Vagina (tissue), 2 donors: ENCODE results near the gene EIF5B.

ENCODE experiments used
- POLR2A ChIP-seq, 2 donors: fragments of 450-650 bp; IDR thresholded peaks; one replicate each; pipeline ENCODE4 v1.6.1; 2017; ENCODE audit warnings: antibody characterized with exemption in 2 of 2, mild to moderate bottlenecking in 2 of 2, moderate library complexity in 2 of 2
- POLR2AphosphoS5 ChIP-seq, 2 donors: sonication (generic); formaldehyde crosslinking; IDR thresholded peaks; one replicate each; pipeline ENCODE4 v1.9.0; 2017; ENCODE audit warnings: antibody characterized with exemption in 2 of 2, mild to moderate bottlenecking in 2 of 2, low read depth in 1 of 2; ENCODE audit not compliant: insufficient read depth in 1 of 2
- TF ChIP-seq, protein P1 (sequence below), 3 experiments: fragments of 450-650 bp in 2 of 3; fragments of 200-600 bp in 1 of 3; sonication (generic) in 1 of 3; IDR thresholded peaks; one replicate each; pipeline ENCODE4 v1.5.1; 2017 to 2019; ENCODE audit warnings: antibody characterized with exemption in 3 of 3, mild to moderate bottlenecking in 2 of 3, moderate library complexity in 2 of 3

DNA sequence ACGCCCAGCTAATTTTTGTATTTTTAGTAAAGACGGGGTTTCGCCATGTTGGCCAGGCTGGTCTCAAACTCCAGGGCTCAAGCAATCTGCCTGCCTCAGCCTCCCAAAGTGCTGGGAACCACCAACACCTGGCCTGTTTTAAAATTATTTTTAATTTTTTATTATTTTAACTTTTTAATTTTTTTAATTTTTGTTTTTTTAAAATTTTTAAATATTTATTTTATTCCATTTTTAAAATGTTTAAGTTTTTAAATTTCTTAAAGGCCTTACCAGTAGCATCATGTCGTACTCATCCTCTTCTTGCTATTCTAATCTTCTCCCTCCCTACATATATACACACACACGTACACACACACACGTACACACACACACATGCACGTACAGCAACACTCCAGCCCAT, 37.6 kb upstream of the EIF5B start:
- TF ChIP-seq, protein P1, sequence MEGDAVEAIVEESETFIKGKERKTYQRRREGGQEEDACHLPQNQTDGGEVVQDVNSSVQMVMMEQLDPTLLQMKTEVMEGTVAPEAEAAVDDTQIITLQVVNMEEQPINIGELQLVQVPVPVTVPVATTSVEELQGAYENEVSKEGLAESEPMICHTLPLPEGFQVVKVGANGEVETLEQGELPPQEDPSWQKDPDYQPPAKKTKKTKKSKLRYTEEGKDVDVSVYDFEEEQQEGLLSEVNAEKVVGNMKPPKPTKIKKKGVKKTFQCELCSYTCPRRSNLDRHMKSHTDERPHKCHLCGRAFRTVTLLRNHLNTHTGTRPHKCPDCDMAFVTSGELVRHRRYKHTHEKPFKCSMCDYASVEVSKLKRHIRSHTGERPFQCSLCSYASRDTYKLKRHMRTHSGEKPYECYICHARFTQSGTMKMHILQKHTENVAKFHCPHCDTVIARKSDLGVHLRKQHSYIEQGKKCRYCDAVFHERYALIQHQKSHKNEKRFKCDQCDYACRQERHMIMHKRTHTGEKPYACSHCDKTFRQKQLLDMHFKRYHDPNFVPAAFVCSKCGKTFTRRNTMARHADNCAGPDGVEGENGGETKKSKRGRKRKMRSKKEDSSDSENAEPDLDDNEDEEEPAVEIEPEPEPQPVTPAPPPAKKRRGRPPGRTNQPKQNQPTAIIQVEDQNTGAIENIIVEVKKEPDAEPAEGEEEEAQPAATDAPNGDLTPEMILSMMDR (IDR thresholded peaks at IDR 0.05) = no peak
- no peak for TF ChIP-seq POLR2A (IDR thresholded peaks at IDR 0.05)
- TF ChIP-seq POLR2AphosphoS5 (IDR thresholded peaks at IDR 0.05; ENCODE audit: insufficient read depth in 1 of 2, low read depth in 1 of 2) = no peak
